GM23338 (cell line): ENCODE data around the gene LDAF1. TPM values are rescaled to one million over a fixed set of nuclear protein-coding genes. Genes with fewer than 3 reads are reported as not detected.

Source experiments
- ATAC-seq: fragments of 200-7000 bp; cut with Tn5 transposase; 3 replicates; pipeline ENCODE4 v1.9.1; 2020
- DNase-seq: peaks from one replicate; pipeline ENCODE4 v3.0.0-alpha.2; 2015; ENCODE audit warnings: low spot score
- H2AFZ ChIP-seq: fragments of 200-600 bp; sonication (generic); 2 replicates; pipeline ENCODE4 v1.8.0; 2016; ENCODE audit warnings: antibody characterized with exemption, mild to moderate bottlenecking, moderate library complexity
- H3F3A ChIP-seq: fragments of 200-600 bp; sonication (generic); replicated peaks from 2 replicates; pipeline ENCODE4 v1.8.0; 2017; ENCODE audit warnings: antibody characterized with exemption, mixed run types, low read depth
- H3K27ac ChIP-seq: fragments of 200-600 bp; sonication (generic); 2 replicates; pipeline ENCODE4 v1.6.1; 2016; ENCODE audit warnings: low read depth
- H3K27me3 ChIP-seq: fragments of 200-600 bp; sonication (generic); 2 replicates; pipeline ENCODE4 v1.8.0; 2016; ENCODE audit warnings: mild to moderate bottlenecking, mixed run types, moderate library complexity; ENCODE audit not compliant: insufficient read depth
- H3K36me3 ChIP-seq: fragments of 200-600 bp; sonication (generic); 2 replicates; pipeline ENCODE4 v1.8.0; 2016; ENCODE audit warnings: mild to moderate bottlenecking; ENCODE audit not compliant: insufficient read depth
- H3K4me1 ChIP-seq: fragments of 200-600 bp; sonication (generic); 2 replicates; pipeline ENCODE4 v1.8.0; 2016; ENCODE audit warnings: mild to moderate bottlenecking, moderate library complexity; ENCODE audit not compliant: insufficient read depth
- H3K4me2 ChIP-seq: fragments of 200-600 bp; sonication (generic); 2 replicates; pipeline ENCODE4 v1.7.1; 2017; ENCODE audit warnings: mixed run types
- H3K4me3 ChIP-seq: fragments of 200-600 bp; sonication (generic); 2 replicates; pipeline ENCODE4 v1.6.1; 2016; ENCODE audit warnings: mixed run types
- H3K79me2 ChIP-seq: fragments of 200-600 bp; sonication (generic); replicated peaks from 2 replicates; pipeline ENCODE4 v1.8.0; 2017; ENCODE audit warnings: mild to moderate bottlenecking; ENCODE audit not compliant: insufficient read depth
- H3K9me2 ChIP-seq: fragments of 200-600 bp; sonication (generic); 2 replicates; pipeline ENCODE4 v1.8.0; 2017; ENCODE audit not compliant: insufficient read depth
- H4K20me1 ChIP-seq: fragments of 200-600 bp; sonication (generic); replicated peaks from 2 replicates; pipeline ENCODE4 v1.8.0; 2017; ENCODE audit warnings: mild to moderate bottlenecking; ENCODE audit not compliant: insufficient read depth
- H3K27ac Mint-ChIP-seq: 2 replicates; pipeline ENCODE4 v1.8.0; 2020; ENCODE audit warnings: inconsistent platforms, mild to moderate bottlenecking, moderate library complexity, mixed read lengths
- H3K27me3 Mint-ChIP-seq: 3 replicates; pipeline ENCODE4 v1.8.0; 2022; ENCODE audit warnings: low read depth, mild to moderate bottlenecking, moderate library complexity, mixed read lengths, inconsistent platforms; ENCODE audit not compliant: insufficient read depth, poor library complexity
- H3K36me3 Mint-ChIP-seq: 3 replicates; pipeline ENCODE4 v1.8.0; 2021; ENCODE audit warnings: low read depth, mild to moderate bottlenecking, inconsistent platforms, moderate library complexity, mixed read lengths
- H3K4me1 Mint-ChIP-seq: 3 replicates; pipeline ENCODE4 v1.8.0; 2020; ENCODE audit warnings: mild to moderate bottlenecking, inconsistent platforms, mixed read lengths
- H3K4me3 Mint-ChIP-seq: 3 replicates; pipeline ENCODE4 v1.8.0; 2021; ENCODE audit warnings: moderate library complexity, mild to moderate bottlenecking, inconsistent platforms, mixed read lengths
- H3K9me3 Mint-ChIP-seq: 3 replicates; pipeline ENCODE4 v1.8.0; 2020; ENCODE audit warnings: moderate library complexity, mild to moderate bottlenecking, inconsistent platforms, mixed read lengths
- CREB1 ChIP-seq: fragments of 250-450 bp; sonication (Bioruptor Pico); IDR thresholded peaks from 2 replicates; pipeline ENCODE4 v1.5.0; 2020; ENCODE audit warnings: low read depth, mild to moderate bottlenecking, moderate library complexity
- EZH2 ChIP-seq: fragments of 200-600 bp; sonication (generic); IDR thresholded peaks from one replicate; pipeline ENCODE4 v1.8.0; 2017; ENCODE audit warnings: antibody characterized with exemption, mild to moderate bottlenecking, low read depth; ENCODE audit not compliant: unreplicated experiment
- EZH2phosphoT487 ChIP-seq: fragments of 200-600 bp; sonication (generic); IDR thresholded peaks from one replicate; pipeline ENCODE4 v1.8.1; 2018; ENCODE audit warnings: antibody characterized with exemption; ENCODE audit not compliant: unreplicated experiment
- NANOG ChIP-seq: IDR thresholded peaks from 2 replicates; pipeline ENCODE4 v1.6.1; 2016; ENCODE audit warnings: antibody characterized with exemption, borderline replicate concordance
- STAT1 ChIP-seq: IDR thresholded peaks from one replicate; pipeline ENCODE4 v1.6.1; 2016; ENCODE audit warnings: antibody characterized with exemption; ENCODE audit not compliant: unreplicated experiment
- ZNF114 ChIP-seq: fragments of 250-450 bp; sonication (Bioruptor Pico); IDR thresholded peaks from 2 replicates; pipeline ENCODE4 v1.5.0; 2020; ENCODE audit warnings: mild to moderate bottlenecking, moderate library complexity
- ZNF462 ChIP-seq: fragments of 250-450 bp; sonication (Bioruptor Pico); IDR thresholded peaks from 2 replicates; pipeline ENCODE4 v1.5.0; 2020; ENCODE audit warnings: mild to moderate bottlenecking, moderate library complexity
- polyA plus RNA-seq: library from polyadenylated mRNA; unstranded; fragments of >200 nt; fragmentation: Nextera tagmentation; extraction: Ambion mirVana; gene quantifications from 2 replicates; pipeline ENCODE4 v1.2.1, GENCODE V29; 2016
- total RNA-seq: library from RNA; depleted of rRNA; stranded (reverse); fragments of >200 nt; shearing (Covaris generic); gene quantifications from 2 replicates; pipeline ENCODE4 v1.2.3, GENCODE V29; 2014
- TF ChIP-seq, protein P1 (sequence below): IDR thresholded peaks from 2 replicates; pipeline ENCODE4 v1.6.1; 2016; ENCODE audit warnings: antibody characterized with exemption
- TF ChIP-seq, protein P2 (sequence below), 2 experiments: fragments of 200-600 bp in 1 of 2; sonication (generic) in 1 of 2; conservative IDR thresholded peaks; 2 replicates each; pipeline versions ENCODE4 v1.5.1 to v1.6.1; 2016 to 2017; ENCODE audit warnings: antibody characterized with exemption in 2 of 2, low read depth in 2 of 2, mild to moderate bottlenecking in 2 of 2, moderate library complexity in 1 of 2

LDAF1 gene
- total and polyA plus RNA-seq, 2 experiments from 2014 or later = 20.5 to 33.8 TPM

DNA sequence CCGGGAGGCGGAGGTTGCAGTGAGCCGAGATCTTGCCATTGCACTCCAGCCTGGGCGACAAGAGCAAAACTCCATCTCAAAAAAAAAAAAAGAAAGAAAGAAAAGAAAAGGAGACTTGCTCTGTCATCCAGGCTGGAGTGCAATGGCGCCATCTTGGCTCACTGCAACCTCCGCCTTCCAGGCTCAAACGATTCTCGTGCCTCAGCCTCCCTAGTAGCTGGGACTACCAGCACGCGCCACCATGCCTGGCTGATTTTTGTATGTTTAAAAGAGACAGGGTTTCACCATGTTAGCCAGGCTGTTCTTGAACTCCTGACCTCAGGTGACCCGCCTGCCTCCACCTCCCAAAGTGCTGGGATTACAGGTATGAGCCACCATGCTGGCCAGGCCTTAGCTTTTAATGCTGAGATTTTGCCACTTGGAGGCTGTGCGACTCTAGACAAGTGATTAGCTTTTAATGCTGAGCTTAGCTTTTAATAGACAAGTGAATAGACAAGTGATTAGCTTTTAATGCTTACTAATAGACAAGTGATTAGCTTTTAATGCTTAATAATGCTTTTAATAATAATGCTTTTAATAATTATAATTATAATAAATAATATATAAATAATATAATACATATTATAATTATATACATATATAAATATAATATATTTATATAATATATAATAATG, 9.6 kb downstream of the LDAF1 start (continued):
- TF ChIP-seq ZNF462 (CRISPR knock-in tag) (no peak), EZH2 (no peak), ZNF114 (CRISPR knock-in tag) (no peak), EZH2phosphoT487 (no peak), NANOG (no peak), CREB1 (CRISPR knock-in tag) (no peak), STAT1 (no peak)

DNA sequence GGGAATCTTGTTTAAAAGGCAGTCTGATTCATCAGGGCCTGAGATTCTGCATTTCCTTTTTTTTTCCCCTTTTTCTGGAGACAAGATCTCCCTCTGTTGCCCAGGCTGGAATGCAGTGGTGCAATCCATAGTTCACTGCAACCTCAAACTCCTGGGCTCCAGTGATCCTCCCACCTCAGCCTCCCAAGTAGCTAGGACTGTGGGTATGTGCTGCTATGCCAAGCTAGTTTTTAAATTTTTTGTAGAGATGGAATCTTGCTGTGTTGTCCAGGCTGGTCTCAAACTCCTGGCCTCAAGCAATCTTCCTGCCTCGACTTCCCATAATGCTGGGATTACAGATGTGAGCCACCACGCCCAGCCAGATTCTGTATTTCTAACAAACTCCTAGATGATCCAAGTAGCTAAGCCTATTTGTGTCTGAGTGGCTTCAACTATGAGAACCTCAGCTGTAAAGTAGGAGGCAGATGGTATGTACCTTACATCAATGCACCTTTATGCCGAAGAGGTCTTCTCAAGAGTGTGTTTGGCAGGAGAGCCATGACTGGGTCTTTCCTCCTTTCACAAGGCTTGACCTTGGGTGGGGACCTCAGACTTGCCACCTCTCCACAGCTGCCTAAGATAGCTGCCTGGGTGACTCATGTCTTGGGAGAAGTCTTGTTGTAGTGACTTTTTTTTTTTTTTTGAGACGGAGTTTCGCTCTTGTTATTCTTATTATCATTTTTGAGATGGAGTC, 10.9 kb downstream of the LDAF1 start:
- peaks cover 8% of the 10 kb centered on the region; the same call in 2 of the 3 replicates for H3K4me1 Mint-ChIP-seq
- peaks cover 6% of the 10 kb centered on the region for H4K20me1 ChIP-seq
- no peaks in the 10 kb centered on the region for H3K9me3 Mint-ChIP-seq
- no peak overlapping the region for H3K27ac ChIP-seq
- H3K79me2 ChIP-seq = peaks cover 3% of the 10 kb centered on the region; the same call in 1 of the 2 replicates
- H3K4me3 Mint-ChIP-seq = no peak overlapping the region
- H3F3A ChIP-seq = no peaks in the 10 kb centered on the region
- peaks cover 73% of the 10 kb centered on the region for H3K36me3 Mint-ChIP-seq
- no peaks in the 10 kb centered on the region for H3K27me3 ChIP-seq
- DNase-seq (no peak), ATAC-seq (no peak)
- no peaks in the 10 kb centered on the region; the same call in 1 of the 2 replicates for H3K4me1 ChIP-seq
- H3K4me3 ChIP-seq = no peak overlapping the region
- no peaks in the 10 kb centered on the region for H3K27me3 Mint-ChIP-seq
- no peak overlapping the region for H3K27ac Mint-ChIP-seq
- no peak overlapping the region for H2AFZ ChIP-seq
- H3K9me2 ChIP-seq = no peaks in the 10 kb centered on the region
- no peak overlapping the region for H3K4me2 ChIP-seq
- peaks cover 28% of the 10 kb centered on the region for H3K36me3 ChIP-seq
- TF ChIP-seq, protein P1, sequence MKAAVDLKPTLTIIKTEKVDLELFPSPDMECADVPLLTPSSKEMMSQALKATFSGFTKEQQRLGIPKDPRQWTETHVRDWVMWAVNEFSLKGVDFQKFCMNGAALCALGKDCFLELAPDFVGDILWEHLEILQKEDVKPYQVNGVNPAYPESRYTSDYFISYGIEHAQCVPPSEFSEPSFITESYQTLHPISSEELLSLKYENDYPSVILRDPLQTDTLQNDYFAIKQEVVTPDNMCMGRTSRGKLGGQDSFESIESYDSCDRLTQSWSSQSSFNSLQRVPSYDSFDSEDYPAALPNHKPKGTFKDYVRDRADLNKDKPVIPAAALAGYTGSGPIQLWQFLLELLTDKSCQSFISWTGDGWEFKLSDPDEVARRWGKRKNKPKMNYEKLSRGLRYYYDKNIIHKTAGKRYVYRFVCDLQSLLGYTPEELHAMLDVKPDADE = no peak
- TF ChIP-seq, protein P2, sequence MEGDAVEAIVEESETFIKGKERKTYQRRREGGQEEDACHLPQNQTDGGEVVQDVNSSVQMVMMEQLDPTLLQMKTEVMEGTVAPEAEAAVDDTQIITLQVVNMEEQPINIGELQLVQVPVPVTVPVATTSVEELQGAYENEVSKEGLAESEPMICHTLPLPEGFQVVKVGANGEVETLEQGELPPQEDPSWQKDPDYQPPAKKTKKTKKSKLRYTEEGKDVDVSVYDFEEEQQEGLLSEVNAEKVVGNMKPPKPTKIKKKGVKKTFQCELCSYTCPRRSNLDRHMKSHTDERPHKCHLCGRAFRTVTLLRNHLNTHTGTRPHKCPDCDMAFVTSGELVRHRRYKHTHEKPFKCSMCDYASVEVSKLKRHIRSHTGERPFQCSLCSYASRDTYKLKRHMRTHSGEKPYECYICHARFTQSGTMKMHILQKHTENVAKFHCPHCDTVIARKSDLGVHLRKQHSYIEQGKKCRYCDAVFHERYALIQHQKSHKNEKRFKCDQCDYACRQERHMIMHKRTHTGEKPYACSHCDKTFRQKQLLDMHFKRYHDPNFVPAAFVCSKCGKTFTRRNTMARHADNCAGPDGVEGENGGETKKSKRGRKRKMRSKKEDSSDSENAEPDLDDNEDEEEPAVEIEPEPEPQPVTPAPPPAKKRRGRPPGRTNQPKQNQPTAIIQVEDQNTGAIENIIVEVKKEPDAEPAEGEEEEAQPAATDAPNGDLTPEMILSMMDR (conservative IDR thresholded peaks at IDR 0.05; ENCODE audit: low read depth in 2 of 2) = no peak
